ENCODE measurements around the gene DUSP22.

The DUSP22 gene

DNA sequence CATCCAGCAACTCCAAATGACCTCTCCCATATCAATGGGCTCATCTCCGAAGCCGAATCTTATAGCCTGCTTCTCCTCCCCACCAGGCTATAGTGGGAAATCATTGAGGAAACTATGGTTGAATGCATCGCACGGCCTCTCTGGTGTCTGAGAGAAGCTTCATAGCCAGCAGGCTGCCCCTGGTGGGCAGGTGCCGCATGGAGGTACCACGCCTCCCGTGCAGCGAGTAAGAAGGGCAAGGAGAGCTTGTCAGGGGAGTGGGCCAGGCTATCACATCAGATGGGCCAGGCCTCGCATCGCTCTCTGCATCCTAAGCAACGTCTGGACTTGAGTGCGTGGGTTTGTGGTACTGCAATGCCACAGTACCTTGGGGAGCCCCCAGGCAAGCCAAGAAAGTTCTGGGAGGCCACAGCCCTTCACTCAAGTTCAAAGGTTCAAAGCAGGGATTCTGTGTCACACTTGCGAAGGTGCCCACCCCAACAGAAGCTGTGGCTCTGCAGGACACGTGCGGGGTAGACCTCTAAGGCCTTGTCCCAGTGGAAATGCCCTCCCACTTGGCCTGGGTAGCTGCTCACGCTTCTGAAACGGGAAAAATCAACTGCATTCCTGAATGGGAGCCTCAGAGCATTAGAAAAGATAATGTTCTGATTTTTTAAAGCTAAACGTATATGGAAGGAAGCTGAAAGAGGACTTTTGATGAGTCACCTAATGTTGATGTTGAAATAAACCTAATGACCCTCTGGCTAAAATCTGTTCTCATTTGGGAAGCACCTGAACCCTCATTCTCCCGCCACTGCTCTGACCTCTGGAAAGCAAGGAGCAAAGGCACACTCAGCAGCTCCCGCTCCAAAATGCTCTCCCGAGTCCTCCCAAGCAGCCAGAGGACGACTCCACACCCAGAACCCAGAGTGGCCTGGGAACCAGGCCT, 90.9 kb downstream of the DUSP22 start:
- H3K4me3 ChIP-seq (replicated peaks; ENCODE audit: low read depth, low read length), result no peak overlapping the region
- TF ChIP-seq, protein P1, sequence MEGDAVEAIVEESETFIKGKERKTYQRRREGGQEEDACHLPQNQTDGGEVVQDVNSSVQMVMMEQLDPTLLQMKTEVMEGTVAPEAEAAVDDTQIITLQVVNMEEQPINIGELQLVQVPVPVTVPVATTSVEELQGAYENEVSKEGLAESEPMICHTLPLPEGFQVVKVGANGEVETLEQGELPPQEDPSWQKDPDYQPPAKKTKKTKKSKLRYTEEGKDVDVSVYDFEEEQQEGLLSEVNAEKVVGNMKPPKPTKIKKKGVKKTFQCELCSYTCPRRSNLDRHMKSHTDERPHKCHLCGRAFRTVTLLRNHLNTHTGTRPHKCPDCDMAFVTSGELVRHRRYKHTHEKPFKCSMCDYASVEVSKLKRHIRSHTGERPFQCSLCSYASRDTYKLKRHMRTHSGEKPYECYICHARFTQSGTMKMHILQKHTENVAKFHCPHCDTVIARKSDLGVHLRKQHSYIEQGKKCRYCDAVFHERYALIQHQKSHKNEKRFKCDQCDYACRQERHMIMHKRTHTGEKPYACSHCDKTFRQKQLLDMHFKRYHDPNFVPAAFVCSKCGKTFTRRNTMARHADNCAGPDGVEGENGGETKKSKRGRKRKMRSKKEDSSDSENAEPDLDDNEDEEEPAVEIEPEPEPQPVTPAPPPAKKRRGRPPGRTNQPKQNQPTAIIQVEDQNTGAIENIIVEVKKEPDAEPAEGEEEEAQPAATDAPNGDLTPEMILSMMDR (IDR thresholded peaks at IDR 0.05; ENCODE audit: low read depth, low read length, missing control alignments), result no peak
- DNase-seq (ENCODE audit: extremely low read depth, low read depth), result no peak

DNA sequence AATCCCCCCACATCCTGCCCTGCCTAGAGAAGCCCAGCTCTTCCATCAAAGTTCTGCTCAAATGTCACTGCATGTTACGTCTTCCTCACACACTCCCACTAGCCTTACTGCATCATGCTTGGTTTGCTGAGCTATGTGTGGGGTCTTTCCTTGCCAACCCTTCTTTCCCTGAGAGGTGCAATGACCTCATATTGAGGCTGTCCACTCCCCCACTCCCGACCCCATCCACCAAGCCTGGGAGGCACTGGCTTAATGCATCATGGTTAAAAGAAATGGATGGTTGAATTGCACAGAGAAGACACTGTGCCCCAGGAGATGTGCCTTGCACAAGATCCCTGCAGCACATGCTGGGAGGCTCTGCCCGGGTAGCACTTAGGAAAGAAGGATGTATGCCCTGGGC, 91.6 kb downstream of the DUSP22 start:
- no peak overlapping the region for H3K4me3 ChIP-seq (replicated peaks; ENCODE audit: low read depth, low read length)
- no peak for DNase-seq (ENCODE audit: extremely low read depth, low read depth)
- TF ChIP-seq, protein P1 (IDR thresholded peaks at IDR 0.05; ENCODE audit: low read depth, low read length, missing control alignments), result no peak

DNA sequence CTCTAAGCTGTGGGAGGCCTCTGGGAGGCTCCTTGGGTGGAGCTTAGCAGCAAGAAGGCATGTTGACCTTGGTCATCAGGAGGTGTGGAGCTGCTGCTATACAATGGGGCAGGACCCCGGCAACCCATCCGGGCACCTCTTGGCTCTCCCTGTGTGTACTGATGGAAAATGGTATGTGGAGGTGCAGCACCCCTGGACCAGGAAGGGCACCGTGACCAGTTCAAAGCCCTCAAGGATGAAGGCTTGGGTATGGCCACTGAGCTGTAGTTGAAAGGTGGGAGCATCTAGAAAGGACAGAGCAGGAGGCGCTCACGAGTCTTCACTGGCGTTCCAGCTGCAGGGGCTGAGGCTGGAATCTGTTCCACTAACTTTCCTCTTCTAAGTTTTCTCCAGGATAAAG, 92.6 kb downstream of the DUSP22 start:
- no peak for DNase-seq (ENCODE audit: extremely low read depth, low read depth)
- TF ChIP-seq, protein P1 (IDR thresholded peaks at IDR 0.05; ENCODE audit: low read depth, low read length, missing control alignments), result no peak
- H3K4me3 ChIP-seq (replicated peaks; ENCODE audit: low read depth, low read length), result no peak overlapping the region

DNA sequence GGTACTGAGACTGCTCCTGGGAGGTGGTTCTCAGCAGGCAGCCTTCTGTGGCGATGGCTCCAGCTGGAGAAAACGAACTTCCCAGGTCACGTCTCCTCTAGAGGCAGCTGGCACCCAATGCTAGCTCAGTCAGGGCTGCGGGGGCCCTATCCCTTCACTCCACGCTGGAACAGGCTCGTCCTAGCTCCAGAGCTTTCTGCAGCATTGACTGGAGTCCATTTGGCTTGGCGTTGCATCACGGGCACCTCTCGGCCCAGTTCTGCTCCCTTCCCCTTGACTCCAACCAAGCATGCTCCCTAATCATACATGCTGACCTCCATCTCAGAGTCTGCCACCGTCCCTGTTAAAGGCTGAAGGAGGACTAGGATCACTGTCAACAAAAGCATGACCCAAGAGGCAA, 93.3 kb downstream of the DUSP22 start:
- H3K4me3 ChIP-seq (replicated peaks; ENCODE audit: low read depth, low read length), result no peak overlapping the region
- TF ChIP-seq, protein P1 (IDR thresholded peaks at IDR 0.05; ENCODE audit: low read depth, low read length, missing control alignments), result no peak
- DNase-seq (ENCODE audit: extremely low read depth, low read depth), result no peak

DNA sequence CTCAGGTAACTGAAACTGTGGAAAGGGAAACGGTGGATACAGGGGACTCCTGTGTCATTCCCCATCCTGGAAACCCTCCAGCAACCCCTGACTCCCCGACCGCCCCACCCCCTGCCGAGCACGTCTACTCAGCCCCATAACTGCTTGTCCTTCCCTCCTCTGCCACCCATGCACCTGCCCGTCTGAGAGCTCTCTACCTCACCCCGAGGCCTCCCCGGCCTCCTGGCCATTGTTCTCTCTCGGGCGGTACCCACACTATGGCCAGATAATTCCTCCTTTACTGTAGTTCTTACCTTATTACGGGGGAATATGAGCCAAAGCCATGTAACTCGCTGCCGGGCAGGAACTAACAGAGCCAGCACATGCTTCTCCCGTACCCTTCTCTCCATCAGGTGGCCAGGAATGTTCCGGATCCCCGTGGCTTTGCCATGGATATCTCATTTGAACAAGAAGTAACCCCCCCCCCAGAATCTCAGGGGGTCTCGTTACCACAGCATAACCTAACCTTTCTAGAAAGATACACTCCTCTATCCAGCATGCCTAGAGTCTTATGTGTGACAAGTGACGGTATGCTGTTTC, 94.5 kb downstream of the DUSP22 start:
- no peak for DNase-seq (ENCODE audit: extremely low read depth, low read depth)
- no peak overlapping the region for H3K4me3 ChIP-seq (replicated peaks; ENCODE audit: low read depth, low read length)
- TF ChIP-seq, protein P1 (IDR thresholded peaks at IDR 0.05; ENCODE audit: low read depth, low read length, missing control alignments), result no peak

DNA sequence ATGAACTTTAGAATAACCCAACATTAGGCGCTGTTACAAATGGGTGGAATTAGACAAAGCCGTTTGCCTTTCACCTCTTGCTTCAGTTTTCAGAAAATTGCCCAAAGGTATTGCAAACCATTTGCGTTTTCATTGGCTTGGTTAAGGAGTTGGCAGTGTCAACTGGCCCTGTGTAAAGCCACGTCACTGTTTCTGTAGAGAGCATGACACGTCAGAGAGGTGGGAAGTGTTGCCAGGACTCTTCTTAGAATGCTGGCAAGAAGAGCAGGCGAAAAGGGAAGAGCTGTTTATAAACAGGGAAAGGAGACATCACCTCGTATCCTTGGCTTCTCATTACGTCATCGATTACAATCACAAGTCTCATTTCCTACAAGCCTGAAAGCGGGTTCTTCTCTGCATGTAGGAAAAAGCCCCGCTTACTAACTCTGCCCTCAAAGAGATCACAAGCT, 95.0 kb downstream of the DUSP22 start:
- TF ChIP-seq, protein P1 (IDR thresholded peaks at IDR 0.05; ENCODE audit: low read depth, low read length, missing control alignments), result no peak
- no peak overlapping the region for H3K4me3 ChIP-seq (replicated peaks; ENCODE audit: low read depth, low read length)
- DNase-seq (ENCODE audit: extremely low read depth, low read depth), result no peak

Data from HFF-Myc (cell line).